Measurements from ENCODE around the gene TADA2A.

- no peak for TF ChIP-seq CTCF (IDR thresholded peaks at IDR 0.05 in 2 of 3, conservative IDR thresholded peaks at IDR 0.05 in 1 of 3; ENCODE audit: borderline replicate concordance in 1 of 3, insufficient read depth in 1 of 3, low read depth in 2 of 3, low read length in 2 of 3)
- no peak for TF ChIP-seq RAD21 (IDR thresholded peaks at IDR 0.05; ENCODE audit: low read depth)
- no peak for TF ChIP-seq EZH2phosphoT487 (IDR thresholded peaks at IDR 0.05; ENCODE audit: borderline replicate concordance)
- no peak for TF ChIP-seq SP1 (IDR thresholded peaks at IDR 0.05; ENCODE audit: low read depth)
- TF ChIP-seq JUND (IDR thresholded peaks at IDR 0.05) = no peak
- no peak for TF ChIP-seq POLR2A (IDR thresholded peaks at IDR 0.05; ENCODE audit: borderline replicate concordance, extremely low read depth, insufficient read depth, insufficient read length)
- TF ChIP-seq EZH2 (IDR thresholded peaks at IDR 0.05) = no peak
- no peak for TF ChIP-seq ATF3 (IDR thresholded peaks at IDR 0.05)
- TF ChIP-seq POLR2AphosphoS5 (IDR thresholded peaks at IDR 0.05; ENCODE audit: low read depth, low read length) = no peak
- no peak; the same call in 1 of the 2 replicates for TF ChIP-seq MAX (IDR thresholded peaks at IDR 0.05)
- no peak for TF ChIP-seq EGR1 (IDR thresholded peaks at IDR 0.05; ENCODE audit: low read depth)
These were observed 38.1 kb upstream of the TADA2A start for GRCh38 chr17:37368577-37368976.
